ENCODE results near the gene ATP5ME.
"Not testable (repeated sequence)": the region's sequence is repeated elsewhere in the genome, so short reads cannot be mapped to it uniquely, and the experiment has no call there.

ATP5ME gene

DNA sequence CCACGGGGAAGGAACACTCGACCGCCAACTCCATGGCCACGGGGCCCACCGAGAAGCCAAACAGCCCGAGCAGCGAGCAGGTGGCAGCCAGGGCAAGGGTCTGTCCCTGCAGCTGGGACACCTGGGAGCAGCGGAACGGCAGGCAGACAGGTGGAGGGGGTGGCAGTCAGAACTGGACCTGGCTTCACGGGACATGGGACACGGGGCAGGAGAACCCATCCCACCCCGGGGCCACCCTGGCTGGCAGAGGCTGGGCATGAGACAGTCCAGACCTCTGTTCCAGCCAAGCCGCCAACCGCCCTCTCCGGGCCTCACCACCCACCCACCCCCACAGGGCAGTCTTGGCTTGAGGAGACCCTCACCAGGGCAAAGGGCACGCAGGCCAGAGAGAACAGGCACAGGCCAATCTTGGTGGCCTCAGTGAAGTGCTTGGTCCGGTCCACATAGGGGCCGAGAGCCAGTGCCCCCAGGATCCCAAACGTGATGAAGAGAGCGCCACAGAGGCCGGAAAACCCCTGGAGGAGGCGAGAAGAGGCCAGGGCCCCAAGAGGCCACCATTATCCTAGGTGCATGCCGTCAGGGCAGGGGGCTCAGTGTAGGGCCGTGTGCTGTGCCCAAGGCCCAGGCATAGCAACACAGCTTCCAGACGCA, 9.3 kb upstream of the ATP5ME start:
- DNase-seq (ENCODE audit: low read depth) = no peak

- no peak for DNase-seq (ENCODE audit: low read depth)
Observed at GRCh38 chr4:682490-683172, 8.6 kb upstream of the ATP5ME start.

- DNase-seq (ENCODE audit: low read depth) = no peak
Observed at GRCh38 chr4:681736-682451, 7.8 kb upstream of the ATP5ME start.

GRCh38 chr4:680928-681645, 7.0 kb upstream of the ATP5ME start:
- DNase-seq (ENCODE audit: low read depth) = no peak

- no peak for DNase-seq (ENCODE audit: low read depth)
Observed at GRCh38 chr4:680551-680927, 6.5 kb upstream of the ATP5ME start.

DNA sequence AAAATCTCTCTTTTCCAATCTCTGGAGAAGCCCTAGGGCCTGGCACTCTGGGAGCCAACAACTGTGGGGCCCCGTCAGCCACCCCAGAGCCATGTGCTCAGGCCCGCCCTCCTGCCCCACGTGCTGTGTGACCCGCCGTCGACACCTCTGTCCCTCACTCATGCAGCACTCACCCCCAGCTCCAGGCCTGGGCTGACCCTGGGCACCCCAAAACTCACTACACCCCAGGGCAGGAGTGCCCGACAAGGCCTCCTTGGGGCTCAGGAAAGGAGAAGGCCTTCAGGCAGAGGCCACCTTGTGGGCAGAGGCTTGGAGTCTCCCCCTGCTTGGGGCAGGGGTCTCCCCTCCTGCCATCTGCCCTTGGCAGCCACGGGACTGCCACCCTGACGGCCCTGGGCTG, 6.0 kb upstream of the ATP5ME start:
- DNase-seq (ENCODE audit: low read depth) = no peak

DNA sequence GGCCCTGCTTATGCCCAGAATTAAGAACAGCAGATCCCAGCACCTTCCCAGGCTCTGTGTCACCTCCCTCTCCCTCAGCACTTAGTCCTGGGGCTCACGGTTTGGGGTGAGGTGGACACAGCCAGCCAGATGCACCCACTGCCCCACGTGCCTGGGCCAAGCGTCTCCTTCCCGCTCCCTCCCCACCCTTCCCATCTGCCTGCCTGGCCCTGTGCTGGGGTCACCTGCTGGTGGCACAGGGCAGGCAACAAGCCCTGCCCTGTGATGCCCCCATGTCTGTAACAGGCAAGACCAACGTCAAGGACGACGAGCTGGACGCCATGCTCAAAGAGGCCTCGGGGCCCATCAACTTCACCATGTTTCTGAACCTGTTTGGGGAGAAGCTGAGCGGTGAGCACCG, 5.6 kb upstream of the ATP5ME start:
- no peak for DNase-seq (ENCODE audit: low read depth)

DNA sequence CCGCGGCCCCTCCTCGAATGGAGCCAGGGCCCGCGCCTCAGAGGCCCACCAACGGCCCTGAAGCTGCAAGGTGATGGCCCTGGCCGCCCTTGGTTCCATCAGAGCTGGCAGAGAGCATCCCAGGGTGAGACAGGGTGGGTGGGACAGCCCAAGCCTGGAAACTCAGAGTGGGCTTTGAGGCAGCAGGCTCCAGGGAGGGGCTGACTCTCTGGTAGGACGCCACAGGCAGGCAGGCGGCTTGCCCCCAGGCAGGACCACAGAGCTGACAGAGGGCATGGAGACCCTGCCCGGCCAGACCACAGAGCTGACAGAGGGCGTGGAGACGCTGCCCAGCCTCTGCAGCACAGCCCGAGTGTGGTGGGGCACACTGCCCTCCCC, 5.0 kb upstream of the ATP5ME start:
- DNase-seq (ENCODE audit: low read depth) = no peak

DNA sequence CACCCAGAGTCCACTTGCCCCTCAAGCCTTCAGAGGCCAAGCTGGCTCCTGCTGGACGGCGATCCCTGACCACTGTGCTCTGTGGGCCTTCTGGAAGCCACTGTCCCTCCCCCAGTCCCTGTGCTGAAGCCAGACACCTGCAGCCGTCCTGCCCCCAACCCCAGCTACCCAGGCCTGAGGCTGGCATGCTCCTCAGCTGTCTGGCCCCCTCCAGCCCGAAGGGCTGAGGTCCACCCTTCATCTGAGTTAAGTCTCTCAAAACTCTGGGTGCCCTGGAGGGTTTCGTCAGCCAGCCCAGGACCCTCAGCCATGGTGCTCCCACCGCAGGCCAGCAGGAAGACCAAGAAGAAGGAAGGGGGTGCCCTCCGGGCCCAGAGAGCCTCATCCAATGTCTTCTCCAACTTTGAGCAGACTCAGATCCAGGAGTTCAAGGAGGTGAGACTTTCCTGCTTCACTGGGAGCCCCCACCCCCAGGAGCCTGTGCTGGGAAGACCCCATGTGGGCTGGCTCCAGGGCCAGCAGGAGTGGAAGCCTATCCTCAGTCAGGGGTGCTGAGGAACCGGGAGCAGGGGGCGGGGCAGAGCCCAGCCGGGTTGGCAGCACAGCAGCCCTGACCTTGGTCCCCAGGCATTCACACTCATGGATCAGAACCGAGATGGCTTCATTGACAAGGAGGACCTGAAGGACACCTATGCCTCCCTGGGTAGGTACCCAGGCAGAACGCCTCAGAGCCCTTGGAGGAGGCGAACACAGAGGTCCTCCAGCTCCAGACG, 4.4 kb upstream of the ATP5ME start:
- DNase-seq (ENCODE audit: low read depth) = no peak

DNA sequence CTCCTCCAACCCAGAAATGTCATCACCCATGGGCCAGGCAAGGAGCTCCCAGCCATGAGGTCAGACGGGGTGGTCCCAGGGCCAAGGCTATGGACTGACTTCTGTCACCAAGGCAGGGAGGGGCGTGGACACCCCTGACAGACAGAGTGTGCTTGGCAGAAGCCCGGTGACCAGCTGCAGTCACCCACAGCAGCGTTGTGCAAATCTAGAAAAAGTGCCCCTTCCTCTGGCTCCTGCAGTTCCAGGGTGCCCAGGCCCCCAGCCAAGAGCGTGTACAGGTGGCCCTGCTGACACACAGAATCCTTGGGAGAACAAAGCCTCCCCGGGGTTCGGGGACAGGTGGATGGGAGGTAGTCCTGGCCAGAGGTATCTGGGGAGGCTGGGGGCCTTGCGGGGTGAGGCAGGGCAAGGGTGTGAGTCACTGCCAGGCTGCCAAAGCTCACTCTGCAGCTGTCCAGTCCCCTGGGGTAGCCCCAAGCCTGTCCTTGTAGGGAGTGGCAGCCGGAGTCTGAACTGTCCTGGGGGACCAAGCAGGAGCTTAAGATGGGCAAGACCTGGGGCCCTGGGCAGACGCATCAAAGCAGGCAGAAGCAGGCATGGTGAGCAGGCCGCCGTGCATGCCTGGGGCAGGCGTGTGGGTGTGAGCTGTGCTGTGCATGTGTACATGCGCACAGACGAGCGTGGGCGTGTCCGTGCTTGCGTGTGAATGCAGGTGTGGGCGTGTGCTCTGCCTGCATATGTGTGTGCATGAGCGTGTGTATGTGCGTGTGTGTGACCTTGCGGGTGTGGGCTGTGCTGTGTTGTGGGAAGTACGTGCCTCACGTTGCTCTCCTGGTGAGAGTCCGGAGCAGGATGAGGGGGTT, 3.6 kb upstream of the ATP5ME start:
- DNase-seq (ENCODE audit: low read depth) = no peak

DNA sequence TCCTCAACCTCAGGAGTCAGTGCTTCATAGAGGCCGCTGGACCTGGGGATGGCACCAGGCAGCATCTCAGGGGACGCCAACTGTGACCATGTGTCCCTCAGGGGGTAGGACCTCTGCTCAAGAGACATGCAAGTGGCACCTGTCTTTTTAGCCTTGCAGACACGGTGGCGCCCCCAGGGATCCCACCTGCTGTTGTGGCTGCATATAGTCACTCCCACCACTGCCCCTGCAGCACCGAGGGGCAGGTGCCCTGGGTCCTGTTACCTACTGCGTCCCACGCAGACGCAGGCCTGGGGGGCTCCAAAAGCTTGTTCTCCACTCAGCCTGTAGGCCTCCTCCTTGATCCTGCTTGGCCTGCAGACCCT, 2.8 kb upstream of the ATP5ME start:
- DNase-seq (ENCODE audit: low read depth) = no peak

DNA sequence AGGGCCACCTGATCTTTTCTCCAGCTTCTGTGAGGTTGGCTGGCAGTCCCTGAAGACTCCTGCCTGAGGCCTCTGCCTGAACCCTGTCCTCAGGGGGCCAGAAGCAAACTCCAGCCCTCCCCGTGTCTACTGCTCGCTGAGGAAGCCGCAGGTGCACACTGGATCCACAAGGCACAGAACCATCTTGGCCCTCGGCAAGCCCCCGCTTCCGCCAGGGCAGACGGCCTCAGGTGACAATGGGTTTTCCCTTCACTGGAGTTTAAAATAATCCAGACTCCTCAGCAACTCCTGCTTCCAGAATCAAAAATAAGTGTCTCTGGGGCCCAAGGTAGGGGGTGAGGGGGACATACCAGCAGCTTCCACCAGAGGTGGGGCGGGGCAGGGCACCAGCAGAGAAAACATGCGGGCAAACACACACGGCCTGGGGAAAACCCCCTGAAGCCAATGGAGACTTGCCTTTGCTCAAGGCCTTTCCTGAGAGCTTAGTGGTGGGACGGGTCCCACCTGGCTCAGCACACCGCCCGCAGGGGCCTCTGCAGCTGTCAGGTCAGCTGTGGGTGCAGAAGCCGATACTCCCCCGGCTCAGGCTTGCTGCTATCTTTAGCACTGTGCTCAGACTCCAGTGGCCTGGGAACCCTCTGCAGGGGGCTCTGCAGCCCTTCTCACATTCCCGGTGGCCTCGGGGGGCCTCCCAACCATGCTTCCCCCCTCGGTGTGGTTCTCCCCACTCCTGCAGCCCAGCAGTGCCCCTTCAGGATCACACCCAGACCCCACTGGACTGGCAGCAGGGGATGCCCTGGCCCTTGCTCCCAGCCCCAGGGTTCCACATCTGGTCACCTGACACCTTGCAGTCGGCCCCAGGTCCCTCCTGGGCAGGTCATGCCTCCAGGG, 2.1 kb upstream of the ATP5ME start:
- no peak for DNase-seq (ENCODE audit: low read depth)

GRCh38 chr4:675036-675882, 1.2 kb upstream of the ATP5ME start:
- no peak for DNase-seq (ENCODE audit: low read depth)

DNA sequence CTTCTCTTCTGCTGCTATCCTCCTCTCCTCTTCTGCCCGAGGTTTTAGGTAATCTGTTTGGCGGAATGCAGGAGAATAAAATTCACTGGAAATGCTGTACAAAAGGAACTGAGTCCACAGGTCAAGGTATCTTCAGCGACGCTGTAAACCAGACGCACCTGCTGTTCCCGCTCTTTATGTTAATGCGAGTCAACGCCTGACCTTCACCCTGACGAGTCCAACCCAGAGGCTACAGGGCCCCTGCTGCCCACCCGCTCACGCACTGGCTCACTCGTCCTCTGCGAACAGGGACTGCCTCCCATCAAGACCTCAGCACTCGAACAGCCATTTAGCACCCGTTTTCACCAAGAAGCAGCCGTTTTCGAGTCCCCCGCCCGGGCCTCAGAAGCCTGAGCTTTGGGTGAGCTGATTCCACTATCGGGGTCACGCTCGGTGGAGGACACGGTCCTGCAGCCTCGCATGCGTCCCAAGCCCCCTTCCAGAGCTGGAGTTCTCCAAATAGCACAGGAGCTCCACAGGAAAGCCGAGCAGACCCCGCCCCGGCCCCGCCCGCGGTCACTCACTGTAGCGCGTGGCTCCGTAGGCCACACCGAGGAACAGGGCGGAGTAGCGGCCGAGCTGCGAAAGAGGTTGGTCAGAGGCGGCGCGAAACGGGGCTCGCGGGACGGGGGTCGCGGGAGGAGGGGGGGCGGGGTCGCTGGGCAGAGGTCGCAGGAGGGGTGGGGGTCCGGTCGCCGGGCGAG, 556 bp downstream of the ATP5ME start:
- DNase-seq (ENCODE audit: low read depth) = no peak

DNA sequence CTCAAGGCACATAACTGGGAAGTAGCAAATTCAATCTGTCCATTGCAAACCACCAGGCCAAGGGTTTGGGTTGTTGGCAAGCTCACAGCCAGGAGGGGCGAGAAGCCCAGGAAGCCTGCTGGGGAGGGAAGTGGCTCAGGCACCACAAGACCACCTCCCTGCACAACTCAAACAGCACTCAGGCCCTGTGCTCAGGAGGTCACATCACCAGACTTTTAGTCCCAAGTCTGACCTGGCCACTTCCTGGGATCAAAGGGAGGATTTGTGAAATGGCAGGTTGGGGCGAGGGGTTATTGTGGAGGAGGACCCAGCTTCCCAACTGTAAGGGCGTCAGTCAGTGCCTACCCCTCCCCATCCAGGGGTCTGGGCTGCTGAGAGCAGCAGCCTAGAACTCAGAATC, 2.3 kb downstream of the ATP5ME start:
- no peak for DNase-seq (ENCODE audit: low read depth)

- DNase-seq (ENCODE audit: low read depth) = not testable (repeated sequence)
Observed at GRCh38 chr4:669806-670559, 4.1 kb downstream of the ATP5ME start.

GRCh38 chr4:668219-668618, 5.9 kb downstream of the ATP5ME start:
- DNase-seq (ENCODE audit: low read depth) = not testable (repeated sequence)

DNA sequence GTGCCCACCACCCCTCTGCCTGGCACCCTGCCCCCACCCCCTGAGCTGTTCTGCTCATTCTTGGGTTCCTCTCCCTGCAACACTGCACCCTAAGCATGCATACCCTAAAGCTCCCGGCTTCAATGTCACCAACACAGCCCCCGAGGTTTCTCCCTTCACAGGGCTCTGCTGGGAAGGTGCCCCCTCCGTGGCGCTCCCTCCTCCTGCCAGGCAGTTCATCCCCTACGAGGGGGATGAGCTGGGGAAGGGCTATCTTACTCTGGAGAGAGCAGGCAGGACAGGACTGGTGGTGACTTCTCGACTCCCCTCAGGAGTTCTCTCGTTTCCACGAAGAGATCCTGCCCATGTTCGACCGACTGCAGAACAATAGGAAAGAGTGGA, 6.5 kb downstream of the ATP5ME start:
- DNase-seq (ENCODE audit: low read depth) = no peak
